ENCODE results near the gene ABTB2. TPM values are rescaled to one million over a fixed set of nuclear protein-coding genes. Genes with fewer than 3 reads are reported as not detected.

The ABTB2 gene
- polyA plus RNA-seq, 1 of the 3 experiments (the other 2 are of a cell fraction), result 7.8 TPM

- 93% methylated on average over 8 of the region's 8 CpGs for WGBS (ENCODE audit: low lambda C conversion rate)
- Histone ChIP-seq H3K4me3 (ENCODE audit: low read depth in 2 of 2, low read length in 1 of 2) (no peak overlapping the region), H3K27ac (ENCODE audit: low read depth in 2 of 2, low read length in 1 of 2) (0 out of 4 replicates have a peak overlapping the region, but pooled peaks of 1 of the 2 experiments have one; percentile 23), H3K4me2 (no peak overlapping the region), H3K9ac (no peak overlapping the region), H3K9me3 (no peaks in the 10 kb centered on the region), H3K79me2 (ENCODE audit: insufficient read depth) (no peaks in the 10 kb centered on the region), H3F3A (replicated peaks; ENCODE audit: insufficient read depth) (no peaks in the 10 kb centered on the region), H4K20me1 (ENCODE audit: insufficient read depth) (no peaks in the 10 kb centered on the region), H3K4me1 (ENCODE audit: control insufficient read depth in 1 of 2, insufficient read depth in 2 of 2, low read depth in 1 of 2, low read length in 1 of 2) (peaks cover under 1 to 54% of the 10 kb centered on the region in 2 experiments; a peak in 3 of 4 replicates), H3K9me2 (no peaks in the 10 kb centered on the region), H2AFZ (ENCODE audit: low read depth) (no peak overlapping the region), H3K27me3 (ENCODE audit: insufficient read depth) (no peaks in the 10 kb centered on the region), H3K36me3 (replicated peaks in 1 of 2; ENCODE audit: control insufficient read depth in 1 of 2, insufficient read depth in 2 of 2, low read length in 1 of 2) (no peaks in the 10 kb centered on the region)
- ChIA-PET POLR2A (no interaction called here), CTCF (interaction anchor here (5.5 kb wide), 1 partner anchor 107 kb away, joined by 38 read pairs; no protein-coding TSS in a partner anchor)
- TF ChIP-seq RAD21 (IDR thresholded peaks at IDR 0.05; ENCODE audit: low read length) (0 out of 2 replicates have a peak, but pooled peaks have one; percentile 6), JUND (IDR thresholded peaks at IDR 0.05) (no peak)
- no peak for DNase-seq
These were observed 76.6 kb downstream of the ABTB2 start for GRCh38 chr11:34280945-34281872.

- CTCF ChIA-PET, result interaction anchor here (0.8 to 1.2 kb wide), 3 partner anchors 79 to 104 kb away, joined by 3 to 5 read pairs (median 3); partner anchors contain the start of gene ABTB2
- Histone ChIP-seq H4K20me1 (ENCODE audit: insufficient read depth) (no peaks in the 10 kb centered on the region), H3K4me1 (ENCODE audit: control insufficient read depth in 1 of 2, insufficient read depth in 2 of 2, low read depth in 1 of 2, low read length in 1 of 2) (peaks cover 21 to 48% of the 10 kb centered on the region in 2 experiments), H3F3A (replicated peaks; ENCODE audit: insufficient read depth) (peaks cover 5% of the 10 kb centered on the region), H3K79me2 (ENCODE audit: insufficient read depth) (no peaks in the 10 kb centered on the region), H3K9ac (no peak overlapping the region), H3K9me2 (no peaks in the 10 kb centered on the region), H3K9me3 (no peaks in the 10 kb centered on the region), H3K27me3 (ENCODE audit: insufficient read depth) (no peaks in the 10 kb centered on the region), H3K4me3 (ENCODE audit: low read depth in 2 of 2, low read length in 1 of 2) (no peak overlapping the region), H3K36me3 (replicated peaks in 1 of 2; ENCODE audit: control insufficient read depth in 1 of 2, insufficient read depth in 2 of 2, low read length in 1 of 2) (no peaks in the 10 kb centered on the region), H2AFZ (ENCODE audit: low read depth) (no peak overlapping the region), H3K4me2 (no peak overlapping the region), H3K27ac (ENCODE audit: low read depth in 2 of 2, low read length in 1 of 2) (peak overlapping the region in 1 of 2 experiments; percentile 43; a peak in 2 of 4 replicates)
- 30% methylated on average over 2 of the region's 4 CpGs for WGBS (ENCODE audit: low lambda C conversion rate)
- DNase-seq, result peak; percentile 32
- POLR2A ChIA-PET, result no interaction called here
- TF ChIP-seq JUND (IDR thresholded peaks at IDR 0.05), result no peak
- TF ChIP-seq RAD21 (IDR thresholded peaks at IDR 0.05; ENCODE audit: low read length), result 0 out of 2 replicates have a peak, but pooled peaks have one; percentile 9
- no peak for TF ChIP-seq YY1 (IDR thresholded peaks at IDR 0.05; ENCODE audit: low read depth)
- no peak for TF ChIP-seq FOXJ3 (CRISPR knock-in tag; IDR thresholded peaks at IDR 0.05)
- no peak for TF ChIP-seq GABPA (IDR thresholded peaks at IDR 0.05; ENCODE audit: low read depth)
- TF ChIP-seq MXI1 (IDR thresholded peaks at IDR 0.05; ENCODE audit: low read depth, low read length), result no peak
- TF ChIP-seq MAX (IDR thresholded peaks at IDR 0.05; ENCODE audit: low read depth), result no peak
- TF ChIP-seq MEF2A (IDR thresholded peaks at IDR 0.05; ENCODE audit: borderline replicate concordance, low read depth), result no peak
- TF ChIP-seq EZH2phosphoT487 (IDR thresholded peaks at IDR 0.05; ENCODE audit: borderline replicate concordance, low read depth), result no peak
- no peak for TF ChIP-seq RXRA (IDR thresholded peaks at IDR 0.05; ENCODE audit: borderline replicate concordance, low read depth)
- TF ChIP-seq RCOR1 (IDR thresholded peaks at IDR 0.05; ENCODE audit: low read length), result peak; percentile 82
- no peak for TF ChIP-seq SIN3A (IDR thresholded peaks at IDR 0.05; ENCODE audit: borderline replicate concordance, low read depth, low read length)
- no peak for TF ChIP-seq NRF1 (IDR thresholded peaks at IDR 0.05; ENCODE audit: low read depth, low read length)
- TF ChIP-seq ELF1 (IDR thresholded peaks at IDR 0.05), result no peak
- TF ChIP-seq, protein P1, sequence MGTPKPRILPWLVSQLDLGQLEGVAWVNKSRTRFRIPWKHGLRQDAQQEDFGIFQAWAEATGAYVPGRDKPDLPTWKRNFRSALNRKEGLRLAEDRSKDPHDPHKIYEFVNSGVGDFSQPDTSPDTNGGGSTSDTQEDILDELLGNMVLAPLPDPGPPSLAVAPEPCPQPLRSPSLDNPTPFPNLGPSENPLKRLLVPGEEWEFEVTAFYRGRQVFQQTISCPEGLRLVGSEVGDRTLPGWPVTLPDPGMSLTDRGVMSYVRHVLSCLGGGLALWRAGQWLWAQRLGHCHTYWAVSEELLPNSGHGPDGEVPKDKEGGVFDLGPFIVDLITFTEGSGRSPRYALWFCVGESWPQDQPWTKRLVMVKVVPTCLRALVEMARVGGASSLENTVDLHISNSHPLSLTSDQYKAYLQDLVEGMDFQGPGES (IDR thresholded peaks at IDR 0.05; ENCODE audit: low read depth, low read length), result no peak
- peak; percentile 50 for TF ChIP-seq GATA2 (CRISPR knock-in tag; IDR thresholded peaks at IDR 0.05)
- TF ChIP-seq POLR2AphosphoS5 (IDR thresholded peaks at IDR 0.05; ENCODE audit: low read depth, low read length), result no peak
- TF ChIP-seq TCF12 (IDR thresholded peaks at IDR 0.05), result no peak
- TF ChIP-seq FOXM1 (IDR thresholded peaks at IDR 0.05; ENCODE audit: low read depth), result no peak
- no peak for TF ChIP-seq SMC3 (IDR thresholded peaks at IDR 0.05; ENCODE audit: low read depth, low read length)
- no peak for TF ChIP-seq TAF1 (IDR thresholded peaks at IDR 0.05; ENCODE audit: borderline replicate concordance, low read depth, low read length)
- TF ChIP-seq, protein P2, sequence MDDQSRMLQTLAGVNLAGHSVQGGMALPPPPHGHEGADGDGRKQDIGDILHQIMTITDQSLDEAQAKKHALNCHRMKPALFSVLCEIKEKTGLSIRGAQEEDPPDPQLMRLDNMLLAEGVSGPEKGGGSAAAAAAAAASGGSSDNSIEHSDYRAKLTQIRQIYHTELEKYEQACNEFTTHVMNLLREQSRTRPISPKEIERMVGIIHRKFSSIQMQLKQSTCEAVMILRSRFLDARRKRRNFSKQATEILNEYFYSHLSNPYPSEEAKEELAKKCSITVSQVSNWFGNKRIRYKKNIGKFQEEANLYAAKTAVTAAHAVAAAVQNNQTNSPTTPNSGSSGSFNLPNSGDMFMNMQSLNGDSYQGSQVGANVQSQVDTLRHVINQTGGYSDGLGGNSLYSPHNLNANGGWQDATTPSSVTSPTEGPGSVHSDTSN (IDR thresholded peaks at IDR 0.05), result no peak
- no peak for TF ChIP-seq TEAD4 (IDR thresholded peaks at IDR 0.05; ENCODE audit: borderline replicate concordance, insufficient read depth)
- no peak for TF ChIP-seq CHD2 (IDR thresholded peaks at IDR 0.05; ENCODE audit: low read length, partially characterized antibody)
- TF ChIP-seq RFX5 (IDR thresholded peaks at IDR 0.05; ENCODE audit: low read length), result no peak
- TF ChIP-seq EP300 (IDR thresholded peaks at IDR 0.05; ENCODE audit: borderline replicate concordance in 1 of 2, low read depth in 1 of 2, low read length in 1 of 2), result peak in 1 of 2 experiments; percentile 30; a peak in 1 of 4 replicates
These were observed 79.0 kb downstream of the ABTB2 start for GRCh38 chr11:34278693-34279297.

All from SK-N-SH (cell line).